ENCODE measurements around the gene PTGIS. TPM values are rescaled to one million over a fixed set of nuclear protein-coding genes. Genes with fewer than 3 reads are reported as not detected.

PTGIS gene
- total RNA-seq, 2 experiments from 2014 or later = not detected

- intact Hi-C loops (cut with micrococcal nuclease; ENCODE audit: unreplicated experiment) = no loop called here
- no peaks in the 10 kb centered on the region for H4K20me1 ChIP-seq (ENCODE audit: insufficient read depth, low read length)
- no TSS peak for BruUV-seq (replicated peaks)
Measured at GRCh38 chr20:49481116-49481515, 86.8 kb downstream of the PTGIS start.

GRCh38 chr20:49480236-49480635, 87.7 kb downstream of the PTGIS start:
- Histone ChIP-seq H3K27ac (ENCODE audit: low read depth, low read length, poor library complexity, severe bottlenecking) (no peak overlapping the region), H3K79me2 (ENCODE audit: insufficient read depth, low read depth, low read length) (no peaks in the 10 kb centered on the region), H3K4me3 (ENCODE audit: low read depth, low read length, poor library complexity, severe bottlenecking) (no peak overlapping the region), H3K4me1 (ENCODE audit: insufficient read depth, low read length, poor library complexity, severe bottlenecking) (no peaks in the 10 kb centered on the region), H2AFZ (ENCODE audit: low read length) (no peak overlapping the region), H3K36me3 (ENCODE audit: insufficient read depth, low read length) (no peaks in the 10 kb centered on the region), H3K9me2 (ENCODE audit: insufficient read depth, low read length) (no peaks in the 10 kb centered on the region), H3K9me3 (ENCODE audit: low read length) (no peaks in the 10 kb centered on the region), H4K20me1 (ENCODE audit: insufficient read depth, low read length) (no peaks in the 10 kb centered on the region), H3K4me2 (ENCODE audit: low read length) (no peak overlapping the region)
- DNase-seq (ENCODE audit: low spot score) = no peak
- no peak for TF ChIP-seq EZH2phosphoT487 (IDR thresholded peaks at IDR 0.05; ENCODE audit: borderline replicate concordance, low read depth, low read length)
- no peak for TF ChIP-seq CTCF (conservative IDR thresholded peaks at IDR 0.05; ENCODE audit: low read length)
- ChIA-PET CTCF (ENCODE audit: unreplicated experiment) (no interaction called here), POLR2A (no interaction called here)
- BruUV-seq (replicated peaks) = no TSS peak
- intact Hi-C loops (cut with micrococcal nuclease; ENCODE audit: unreplicated experiment) = no loop called here

More at GRCh38 chr20:49481116-49481515, 86.8 kb downstream of the PTGIS start:
- Histone ChIP-seq H3K9me2 (ENCODE audit: insufficient read depth, low read length) (no peaks in the 10 kb centered on the region), H3K9me3 (ENCODE audit: low read length) (no peaks in the 10 kb centered on the region), H3K4me3 (ENCODE audit: low read depth, low read length, poor library complexity, severe bottlenecking) (no peak overlapping the region), H3K4me1 (ENCODE audit: insufficient read depth, low read length, poor library complexity, severe bottlenecking) (no peaks in the 10 kb centered on the region), H2AFZ (ENCODE audit: low read length) (no peak overlapping the region), H3K27ac (ENCODE audit: low read depth, low read length, poor library complexity, severe bottlenecking) (no peak overlapping the region), H3K4me2 (ENCODE audit: low read length) (no peak overlapping the region), H3K79me2 (ENCODE audit: insufficient read depth, low read depth, low read length) (no peaks in the 10 kb centered on the region), H3K36me3 (ENCODE audit: insufficient read depth, low read length) (no peaks in the 10 kb centered on the region)
- DNase-seq (ENCODE audit: low spot score) = no peak
- TF ChIP-seq CTCF (conservative IDR thresholded peaks at IDR 0.05; ENCODE audit: low read length) = no peak
- ChIA-PET CTCF (ENCODE audit: unreplicated experiment) (no interaction called here), POLR2A (no interaction called here)

GRCh38 chr20:49479785-49480184, 88.2 kb downstream of the PTGIS start:
- H2AFZ ChIP-seq (ENCODE audit: low read length) = no peak overlapping the region
- H3K9me3 ChIP-seq (ENCODE audit: low read length) = no peaks in the 10 kb centered on the region
- no peaks in the 10 kb centered on the region for H3K4me1 ChIP-seq (ENCODE audit: insufficient read depth, low read length, poor library complexity, severe bottlenecking)
- H3K36me3 ChIP-seq (ENCODE audit: insufficient read depth, low read length) = no peaks in the 10 kb centered on the region
- H3K4me3 ChIP-seq (ENCODE audit: low read depth, low read length, poor library complexity, severe bottlenecking) = no peak overlapping the region
- DNase-seq (ENCODE audit: low spot score) = no peak
- no peak overlapping the region for H3K4me2 ChIP-seq (ENCODE audit: low read length)
- no TSS peak for BruUV-seq (replicated peaks)
- intact Hi-C loops (cut with micrococcal nuclease; ENCODE audit: unreplicated experiment) = no loop called here
- H3K79me2 ChIP-seq (ENCODE audit: insufficient read depth, low read depth, low read length) = no peaks in the 10 kb centered on the region
- TF ChIP-seq CTCF (conservative IDR thresholded peaks at IDR 0.05; ENCODE audit: low read length) (no peak), EZH2phosphoT487 (IDR thresholded peaks at IDR 0.05; ENCODE audit: borderline replicate concordance, low read depth, low read length) (no peak)
- H4K20me1 ChIP-seq (ENCODE audit: insufficient read depth, low read length) = no peaks in the 10 kb centered on the region
- ChIA-PET CTCF (ENCODE audit: unreplicated experiment) (no interaction called here), POLR2A (no interaction called here)
- no peaks in the 10 kb centered on the region for H3K9me2 ChIP-seq (ENCODE audit: insufficient read depth, low read length)
- H3K27ac ChIP-seq (ENCODE audit: low read depth, low read length, poor library complexity, severe bottlenecking) = no peak overlapping the region
